Right lobe of liver (tissue), 6 donors: ENCODE data around the gene SAYSD1. TPM values are rescaled to one million over a fixed set of nuclear protein-coding genes. Genes with fewer than 3 reads are reported as not detected.

Experiments
- ATAC-seq, 4 donors: fragments of 200-7000 bp; cut with Tn5 transposase; one replicate each; pipeline ENCODE4 v1.9.1; 2020; ENCODE audit warnings: mild to moderate bottlenecking in 4 of 4, moderate library complexity in 4 of 4
- DNase-seq, 3 donors: peaks; one replicate each; pipeline ENCODE4 v3.0.0-alpha.2; 2020
- H3K27ac ChIP-seq, 3 donors: fragments of 200-600 bp; one replicate each; pipeline ENCODE4 v1.8.0; 2022
- H3K27me3 ChIP-seq, 2 donors: fragments of 200-600 bp; one replicate each; pipeline ENCODE4 v1.8.0; 2022
- H3K36me3 ChIP-seq, 4 donors: fragments of 200-600 bp; sonication (generic) in 1 of 4; one replicate each; pipeline versions ENCODE4 v1.5.1 to v1.8.0; 2017 to 2022; ENCODE audit warnings: control low read depth in 1 of 4
- H3K4me1 ChIP-seq, 4 donors: fragments of 200-600 bp; sonication (generic) in 1 of 4; one replicate each; pipeline versions ENCODE4 v1.5.1 to v1.8.0; 2017 to 2022; ENCODE audit warnings: control low read depth in 1 of 4
- H3K4me3 ChIP-seq, 3 donors: fragments of 200-600 bp; one replicate each; pipeline ENCODE4 v1.8.0; 2022
- H3K9me3 ChIP-seq, 4 donors: fragments of 200-600 bp; sonication (generic) in 1 of 4; one replicate each; pipeline versions ENCODE4 v1.5.1 to v1.8.0; 2017 to 2022; ENCODE audit warnings: control low read depth in 1 of 4
- POLR2A ChIP-seq: fragments of 450-650 bp; IDR thresholded peaks from one replicate; pipeline ENCODE4 v1.6.1; 2017; ENCODE audit warnings: antibody characterized with exemption, mild to moderate bottlenecking
- WGBS: methylation state at CpG from one replicate; pipeline ENCODE4 v1.1.6; 2018; ENCODE audit warnings: low coverage, low lambda C conversion rate; ENCODE audit not compliant: insufficient coverage; ENCODE audit errors: missing lambda C conversion rate; 5-methylcytosine and 5-hydroxymethylcytosine counted together
- intact Hi-C, 2 donors: fragments of 100-400 bp; cut with DNase I; formaldehyde crosslinking; loops; one replicate each; pipeline versions ENCODE4 v1.11.2 to v1.14.1; 2022
- total RNA-seq, 6 experiments: library from RNA; depleted of rRNA in 2 of 6; stranded (reverse); fragments of >200 nt in 2 of 6; fragmentation: NEBNext Ultra II Directional in 3 of 6; extraction: Animal tissue kit (Norgen Biotek cat#: 25700) in 3 of 6; gene quantifications; one replicate each; pipeline versions ENCODE4 v1.1.0 to v1.2.4, GENCODE V29; 2016 to 2023
- TF ChIP-seq, protein P1 (sequence below), 4 donors: fragments of 200-600 bp in 3 of 4; fragments of 450-650 bp in 1 of 4; IDR thresholded peaks; one replicate each; pipeline versions ENCODE4 v1.5.1 to v1.8.0; 2016 to 2022; ENCODE audit warnings: antibody characterized with exemption in 4 of 4, mild to moderate bottlenecking in 2 of 4
- donor health status: DM: no; HTN: yes; CAD: no.
- donor health status: DM: no; HTN: no; CAD: no.
- donor health status: DM: no; HTN: no; CAD: no.
- donor health status: DM: no; HTN: yes; CAD: no.
- donor health status: DM: no; HTN: yes; CAD: no.

Gene SAYSD1
- total RNA-seq, 6 experiments from 2014 or later: 4.3 to 9.3 (median 7.0) TPM

- WGBS: 0% methylated on average over 11 of the region's 11 CpGs
- intact Hi-C loops: no loop called here
- Histone ChIP-seq H3K27me3 (no peaks in the 10 kb centered on the region), H3K4me3 (peak overlapping the region; percentile 60 to 69 (median 66)), H3K9me3 (no peaks in the 10 kb centered on the region), H3K4me1 (peaks cover 0 to 7% (median 3%) of the 10 kb centered on the region in 4 donors), H3K27ac (peak overlapping the region; percentile 82 to 96 (median 89)), H3K36me3 (no peaks in the 10 kb centered on the region)
- DNase-seq: no peak
- peak; percentile 28 to 38 (median 32) for ATAC-seq
- TF ChIP-seq, protein P1, sequence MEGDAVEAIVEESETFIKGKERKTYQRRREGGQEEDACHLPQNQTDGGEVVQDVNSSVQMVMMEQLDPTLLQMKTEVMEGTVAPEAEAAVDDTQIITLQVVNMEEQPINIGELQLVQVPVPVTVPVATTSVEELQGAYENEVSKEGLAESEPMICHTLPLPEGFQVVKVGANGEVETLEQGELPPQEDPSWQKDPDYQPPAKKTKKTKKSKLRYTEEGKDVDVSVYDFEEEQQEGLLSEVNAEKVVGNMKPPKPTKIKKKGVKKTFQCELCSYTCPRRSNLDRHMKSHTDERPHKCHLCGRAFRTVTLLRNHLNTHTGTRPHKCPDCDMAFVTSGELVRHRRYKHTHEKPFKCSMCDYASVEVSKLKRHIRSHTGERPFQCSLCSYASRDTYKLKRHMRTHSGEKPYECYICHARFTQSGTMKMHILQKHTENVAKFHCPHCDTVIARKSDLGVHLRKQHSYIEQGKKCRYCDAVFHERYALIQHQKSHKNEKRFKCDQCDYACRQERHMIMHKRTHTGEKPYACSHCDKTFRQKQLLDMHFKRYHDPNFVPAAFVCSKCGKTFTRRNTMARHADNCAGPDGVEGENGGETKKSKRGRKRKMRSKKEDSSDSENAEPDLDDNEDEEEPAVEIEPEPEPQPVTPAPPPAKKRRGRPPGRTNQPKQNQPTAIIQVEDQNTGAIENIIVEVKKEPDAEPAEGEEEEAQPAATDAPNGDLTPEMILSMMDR (IDR thresholded peaks at IDR 0.05): no peak
- no peak for TF ChIP-seq POLR2A
Measured at GRCh38 chr6:39114388-39114703, 640 bp downstream of the SAYSD1 start.

DNA sequence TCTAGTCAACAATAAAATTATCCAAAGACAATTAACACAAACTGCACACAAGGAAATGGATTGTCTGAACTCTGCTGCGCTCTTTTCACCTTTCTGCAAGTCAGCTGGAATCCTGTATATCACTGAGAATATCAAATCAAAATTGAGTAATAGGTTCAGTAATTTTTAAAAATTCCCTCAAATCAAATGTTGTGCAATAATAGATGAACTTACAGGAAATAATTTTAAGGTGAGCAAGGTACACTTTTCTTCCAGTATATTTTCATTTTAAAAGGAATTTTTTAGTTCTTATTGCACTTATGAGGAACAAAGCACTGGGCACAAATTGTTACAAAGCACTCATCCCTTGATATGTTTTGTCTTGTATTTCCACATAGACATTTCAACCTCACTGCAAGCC is 1.2 kb downstream of the SAYSD1 start:
- H3K4me1 ChIP-seq: peaks cover 0 to 7% (median 3%) of the 10 kb centered on the region in 4 donors
- H3K36me3 ChIP-seq: no peaks in the 10 kb centered on the region
- TF ChIP-seq, protein P1 (IDR thresholded peaks at IDR 0.05): no peak
- TF ChIP-seq POLR2A: no peak
- no peaks in the 10 kb centered on the region for H3K27me3 ChIP-seq
- no peaks in the 10 kb centered on the region for H3K9me3 ChIP-seq
- DNase-seq: no peak
- no peak overlapping the region for H3K27ac ChIP-seq
- intact Hi-C loops: no loop called here
- 100% methylated on average over 1 of the region's 1 CpG for WGBS
- no peak overlapping the region for H3K4me3 ChIP-seq
- no peak for ATAC-seq

DNA sequence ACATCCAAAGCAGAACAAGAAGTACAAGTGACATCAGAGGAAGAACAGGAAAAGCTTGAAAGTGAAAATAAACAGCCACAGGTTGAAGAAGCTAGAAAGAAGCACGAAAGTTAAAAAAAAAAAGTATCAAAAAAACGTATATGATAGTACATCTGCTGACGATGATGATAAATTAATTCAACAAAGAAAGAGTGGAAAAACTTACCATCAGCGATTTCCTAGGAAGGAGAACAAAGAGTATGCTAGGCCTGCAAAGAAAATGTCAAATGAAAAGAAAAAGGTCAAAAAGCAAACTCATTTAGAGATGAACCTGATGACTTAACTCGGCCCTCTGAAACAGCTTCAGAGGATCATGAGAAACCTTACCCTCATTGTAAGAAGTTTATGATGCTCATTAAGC is 3.7 kb downstream of the SAYSD1 start:
- Histone ChIP-seq H3K27me3 (no peaks in the 10 kb centered on the region), H3K9me3 (no peaks in the 10 kb centered on the region), H3K4me3 (no peak overlapping the region), H3K4me1 (peaks cover 0 to 7% (median 3%) of the 10 kb centered on the region in 4 donors), H3K36me3 (no peaks in the 10 kb centered on the region), H3K27ac (no peak overlapping the region)
- intact Hi-C loops: no loop called here
- no peak for TF ChIP-seq POLR2A
- TF ChIP-seq, protein P1 (IDR thresholded peaks at IDR 0.05): no peak
- DNase-seq: no peak
- no peak for ATAC-seq
- WGBS: 67% methylated on average over 5 of the region's 5 CpGs

- Histone ChIP-seq H3K27ac (no peak overlapping the region), H3K4me3 (no peak overlapping the region), H3K27me3 (no peaks in the 10 kb centered on the region), H3K36me3 (no peaks in the 10 kb centered on the region), H3K9me3 (no peaks in the 10 kb centered on the region), H3K4me1 (no peaks in the 10 kb centered on the region)
- ATAC-seq (peak in 1 of 4 donors; percentile 15), DNase-seq (no peak)
- WGBS: 86% methylated on average over 4 of the region's 7 CpGs
- TF ChIP-seq, protein P1 (IDR thresholded peaks at IDR 0.05): no peak
- no peak for TF ChIP-seq POLR2A
- intact Hi-C loops: no loop called here
Measured at GRCh38 chr6:39108041-39108839, 6.7 kb downstream of the SAYSD1 start.
